ENCODE measurements around the gene MRPL12.

Gene MRPL12

DNA sequence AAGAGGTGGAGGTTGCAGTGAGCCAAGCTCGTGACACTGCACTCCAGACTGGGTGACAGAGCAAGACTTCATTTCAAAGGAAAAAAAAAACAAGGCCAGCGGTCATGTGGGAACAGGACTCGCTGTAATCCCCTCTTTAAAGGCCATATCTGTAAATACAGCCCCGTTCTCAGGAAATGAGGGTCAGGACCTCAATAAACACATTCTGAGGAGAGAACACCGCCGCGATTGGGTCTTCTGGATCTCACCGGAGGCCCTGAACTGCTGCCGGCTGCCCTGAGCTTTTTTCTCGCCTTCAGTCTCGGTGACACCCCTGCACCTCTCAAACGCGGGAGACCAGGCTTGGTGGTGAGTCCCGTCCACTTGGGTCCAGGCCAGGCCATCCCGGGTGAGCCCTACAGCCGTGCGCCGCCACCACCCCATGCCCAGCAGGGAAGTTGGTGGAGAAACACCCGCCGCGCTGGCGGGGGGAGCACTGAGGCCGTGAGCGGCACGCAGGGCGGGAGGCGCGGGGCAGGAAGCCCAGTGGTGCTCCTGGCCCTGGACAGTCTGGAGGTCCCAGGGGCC, 37.3 kb downstream of the MRPL12 start:
- DNase-seq (ENCODE audit: low read depth) = no peak

DNA sequence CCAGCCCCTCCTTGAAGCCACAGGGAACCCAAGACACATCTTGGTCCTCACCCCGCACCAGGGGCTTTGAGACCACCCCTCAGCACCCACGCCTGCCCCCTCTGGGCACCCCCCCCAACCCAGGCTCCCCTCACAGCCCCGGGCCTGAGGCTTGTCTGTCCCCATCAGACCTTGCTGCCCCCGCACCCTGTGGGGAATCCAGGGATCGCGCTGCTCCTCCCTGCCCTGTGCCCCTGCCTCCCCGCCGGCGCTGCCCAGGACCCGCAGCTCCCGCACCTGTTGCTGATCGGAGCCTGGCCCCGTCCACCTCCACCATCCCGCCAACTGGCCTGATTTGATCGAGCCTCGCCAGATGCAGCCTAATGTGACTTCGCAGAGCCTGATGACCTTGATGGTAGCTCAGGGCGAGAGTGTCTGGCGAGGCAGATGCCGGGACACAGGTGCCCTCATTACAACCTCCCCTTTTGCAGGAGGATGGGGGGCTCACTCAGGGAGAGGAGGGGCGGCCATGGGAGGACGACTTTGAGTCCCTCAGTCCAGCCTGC, 38.0 kb downstream of the MRPL12 start:
- DNase-seq (ENCODE audit: low read depth) = no peak

DNA sequence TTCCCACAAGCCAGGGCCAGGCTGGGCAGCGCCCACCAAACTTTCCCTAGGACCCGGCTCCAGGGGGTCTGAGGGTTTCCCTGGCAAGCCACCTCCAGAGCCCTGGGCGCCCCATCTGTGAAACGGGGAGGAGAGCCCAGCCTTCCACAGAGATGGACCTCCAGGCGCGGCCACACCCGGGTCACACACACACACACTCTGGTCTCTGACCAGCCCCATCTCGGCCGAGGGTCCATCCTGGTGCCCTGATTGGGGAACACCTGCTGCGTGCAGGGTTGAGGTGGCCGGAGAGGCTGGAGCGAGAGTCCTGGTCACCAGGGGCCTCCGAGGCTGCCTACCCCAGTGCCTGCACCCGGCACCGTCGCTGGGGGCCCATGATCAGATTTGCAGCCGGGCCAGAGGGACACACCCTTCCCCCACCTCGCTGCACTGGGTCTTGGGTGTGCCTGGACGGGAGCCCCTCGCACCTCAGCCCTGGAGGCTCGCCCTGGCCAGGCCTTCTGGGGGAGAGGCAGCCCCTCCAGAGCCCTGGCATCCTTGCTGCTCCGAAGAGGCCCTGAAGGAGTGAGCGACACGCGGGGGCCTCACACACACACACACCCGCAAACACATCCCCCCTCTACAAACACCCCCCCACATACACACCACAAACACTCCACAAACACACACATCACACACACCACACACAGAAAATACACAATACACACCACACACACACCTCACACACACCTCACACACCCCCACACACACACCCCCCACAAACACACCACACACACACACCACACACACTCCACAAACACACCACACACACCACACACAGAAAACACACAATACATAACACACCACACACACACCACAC, 38.7 kb downstream of the MRPL12 start:
- DNase-seq (ENCODE audit: low read depth) = no peak
